GM04503 (cell line): ENCODE data around the gene SLC38A8.

Source experiments
- DNase-seq: peaks from one replicate; pipeline ENCODE4 v3.0.0-alpha.2; 2012; ENCODE audit warnings: low read depth

Gene SLC38A8

DNA sequence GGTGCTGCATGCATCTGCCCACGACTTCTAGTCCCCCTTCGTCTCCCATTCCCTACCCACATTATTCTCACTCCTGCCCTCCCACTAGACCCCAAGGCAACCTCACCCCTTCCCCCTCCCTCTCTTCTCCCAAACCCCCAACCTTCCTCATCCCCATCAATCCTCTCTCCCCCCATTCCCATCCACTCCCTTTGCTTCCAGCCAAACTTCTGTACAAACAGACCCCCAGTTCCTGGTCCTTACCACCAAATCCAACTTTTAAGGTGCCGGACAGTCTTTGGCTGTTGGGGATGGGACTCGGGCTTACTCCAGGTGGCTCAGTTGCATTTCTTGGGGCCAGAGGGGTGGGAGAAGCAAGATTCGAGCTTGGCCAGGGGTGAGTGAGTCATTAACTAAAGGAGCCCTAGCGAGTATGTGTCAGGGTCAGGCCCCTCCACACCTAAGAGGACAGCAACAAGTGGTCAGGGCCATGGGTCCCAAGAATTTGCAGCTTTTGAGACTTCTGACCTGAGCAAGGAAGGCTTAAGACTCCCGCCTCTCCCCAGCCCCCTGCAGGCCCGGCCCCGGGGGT is at the start of gene SLC38A8:
TSS of gene SLC38A8 (minus strand) at position 488 of the 571 bp plus-strand sequence. CDS start 638 bp downstream, outside the sequence.
- no peak for DNase-seq

DNA sequence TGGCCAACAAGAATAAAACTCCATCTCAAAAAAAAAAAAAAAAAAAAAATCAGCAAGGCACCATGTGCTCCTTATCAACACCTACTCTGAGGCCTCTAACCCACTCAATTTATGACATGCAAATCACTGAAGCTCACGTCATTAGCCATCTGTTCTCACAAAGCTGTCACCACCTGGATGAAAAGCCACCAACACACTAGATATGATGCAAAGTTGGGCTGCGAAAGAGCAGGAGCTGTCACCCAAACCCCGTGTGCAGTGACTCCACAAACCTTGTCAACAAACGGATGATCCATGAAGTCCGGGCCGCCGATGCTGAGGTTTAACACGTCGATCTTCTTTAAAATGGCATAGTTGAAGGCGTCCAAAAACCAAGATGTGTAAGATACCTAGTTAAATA is 48.9 kb upstream of the SLC38A8 start:
- no peak for DNase-seq

DNA sequence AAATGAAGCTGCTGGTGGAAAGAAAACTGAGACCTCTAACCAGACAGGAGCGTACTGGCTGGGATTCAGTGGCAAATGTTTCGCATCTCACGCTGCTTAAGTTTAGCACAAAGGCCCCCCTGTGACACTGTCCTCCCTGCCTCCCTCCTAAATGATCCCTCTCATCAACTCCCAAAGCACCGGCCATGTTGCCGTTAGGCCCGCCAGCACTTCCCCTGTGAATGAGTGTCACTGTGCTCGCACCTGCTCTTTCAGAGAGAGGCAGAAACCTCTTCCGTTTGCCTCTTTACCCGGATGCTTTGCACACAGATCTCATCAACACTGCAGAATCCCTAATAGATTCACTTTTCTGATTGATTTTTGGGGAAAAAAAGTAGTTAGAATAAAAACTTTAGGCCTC is 47.6 kb upstream of the SLC38A8 start:
- DNase-seq, result no peak

DNA sequence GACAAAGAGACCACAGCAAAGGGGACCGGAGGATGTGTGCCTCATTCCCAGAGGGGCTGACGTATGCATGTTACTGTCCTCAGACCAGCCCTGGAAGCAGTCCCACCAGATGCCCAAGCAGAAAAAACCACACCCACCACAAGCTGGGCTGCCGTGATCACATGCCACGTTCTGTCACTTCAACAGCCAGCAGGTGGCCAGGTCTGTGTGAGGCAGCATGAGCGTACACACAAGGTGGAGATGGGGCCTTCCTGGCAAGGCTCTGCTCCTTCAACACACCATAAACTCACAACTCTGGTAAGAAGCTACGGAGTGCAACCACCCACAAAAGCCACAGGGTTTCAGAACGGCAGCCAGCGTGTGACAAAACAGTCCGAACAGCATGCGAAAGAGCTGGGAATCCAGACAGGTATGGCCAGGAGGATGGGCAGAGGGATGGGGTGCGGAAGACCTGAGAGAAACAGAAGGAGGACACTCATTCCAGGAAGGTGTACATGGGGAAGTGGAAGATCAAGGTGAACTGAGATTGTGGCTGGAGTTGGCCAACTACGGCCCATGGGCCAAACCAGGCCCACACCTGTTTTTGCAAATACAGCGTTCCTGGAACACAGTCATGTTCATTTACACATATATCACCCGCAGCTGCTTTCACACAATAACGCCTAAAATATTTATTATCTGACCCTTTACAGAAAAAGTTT is 46.2 kb upstream of the SLC38A8 start:
- DNase-seq, result no peak

DNA sequence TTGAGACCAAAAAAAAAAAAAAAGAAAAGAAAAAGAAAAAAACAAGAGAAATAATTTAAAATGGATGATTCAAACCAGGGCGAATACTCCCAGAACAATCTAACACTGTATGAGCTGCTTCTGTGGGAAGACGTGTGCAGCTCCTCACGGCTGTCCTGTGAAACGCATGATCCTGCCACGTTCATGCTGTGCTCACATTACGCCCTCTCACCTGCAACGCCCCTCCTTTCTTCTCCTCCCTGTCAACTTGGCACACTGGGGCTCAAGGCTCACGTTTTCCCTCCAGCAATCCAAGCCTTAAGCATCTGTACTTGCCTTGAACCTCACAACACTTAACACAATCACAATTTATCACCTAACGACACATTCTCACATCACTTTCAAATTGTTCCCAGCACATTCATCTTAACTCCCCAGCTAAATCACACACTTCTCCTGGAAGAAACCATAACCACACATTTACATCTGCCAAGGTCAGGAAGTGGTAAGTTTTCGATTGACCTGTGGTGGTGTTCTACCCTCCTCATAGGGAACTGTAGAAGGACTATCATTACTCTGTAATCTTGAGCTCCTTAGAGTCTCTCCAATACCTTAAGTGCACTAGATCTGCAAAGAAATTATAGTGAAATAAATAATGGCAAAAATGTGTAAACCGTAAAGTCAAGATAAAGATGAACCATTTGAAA is 45.0 kb upstream of the SLC38A8 start:
- DNase-seq, result no peak

DNA sequence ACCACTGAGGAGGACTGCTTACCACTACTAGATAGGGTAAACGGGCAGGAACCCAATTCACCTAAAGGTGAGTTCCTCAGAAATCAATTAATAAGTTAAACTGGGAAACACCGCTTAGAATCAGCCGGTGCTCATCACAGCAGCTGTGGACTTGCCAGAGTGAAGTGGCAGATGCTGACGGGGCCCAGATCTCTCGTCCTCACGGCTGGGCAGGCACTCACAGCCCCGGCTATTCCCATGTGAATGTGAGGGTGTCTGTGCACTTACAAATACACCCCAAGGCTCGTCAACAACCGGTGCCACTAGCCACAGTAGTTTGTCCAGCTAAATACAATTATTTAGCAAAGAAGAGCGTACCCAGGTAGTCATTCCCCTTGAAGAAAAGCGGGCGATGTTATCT is 44.4 kb upstream of the SLC38A8 start:
- no peak for DNase-seq

DNA sequence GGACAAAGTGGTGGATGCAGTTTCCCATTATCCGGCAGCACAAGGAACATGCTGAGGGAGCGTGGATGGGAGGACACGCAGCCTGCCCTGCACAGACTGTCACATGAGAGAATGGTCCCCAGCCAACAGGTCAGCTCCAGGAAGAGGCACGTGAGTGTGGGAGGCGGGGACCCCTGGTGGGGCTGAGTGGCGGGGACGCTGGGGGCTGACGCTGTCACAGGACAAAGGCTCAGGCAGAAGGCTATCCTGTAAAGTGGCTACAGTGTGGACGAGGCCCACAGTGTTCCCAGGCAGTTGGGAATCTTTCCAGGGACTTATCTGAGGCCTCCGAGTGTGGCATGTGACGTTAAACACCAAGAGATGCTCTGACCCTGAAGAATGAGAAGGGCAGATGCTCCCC is 43.7 kb upstream of the SLC38A8 start:
- no peak for DNase-seq

DNA sequence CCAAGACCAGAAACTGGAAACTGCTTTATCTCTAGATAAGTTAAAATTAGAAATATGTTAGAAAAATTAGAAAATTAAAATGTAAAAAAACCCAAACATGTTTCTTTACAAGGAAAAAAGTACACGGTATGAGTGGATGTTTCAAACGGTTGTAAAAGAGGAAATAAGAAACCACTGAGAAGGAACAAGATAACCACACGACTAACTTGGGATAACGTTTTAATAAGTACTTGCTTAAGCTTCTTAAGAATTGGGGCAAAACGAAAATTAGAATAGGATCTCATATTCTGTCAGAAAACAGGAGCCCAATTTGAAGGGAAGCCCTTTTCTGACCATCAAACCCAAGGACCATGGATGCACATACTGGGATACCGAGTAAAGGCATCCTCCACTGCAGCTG is 43.2 kb upstream of the SLC38A8 start:
- no peak for DNase-seq

DNA sequence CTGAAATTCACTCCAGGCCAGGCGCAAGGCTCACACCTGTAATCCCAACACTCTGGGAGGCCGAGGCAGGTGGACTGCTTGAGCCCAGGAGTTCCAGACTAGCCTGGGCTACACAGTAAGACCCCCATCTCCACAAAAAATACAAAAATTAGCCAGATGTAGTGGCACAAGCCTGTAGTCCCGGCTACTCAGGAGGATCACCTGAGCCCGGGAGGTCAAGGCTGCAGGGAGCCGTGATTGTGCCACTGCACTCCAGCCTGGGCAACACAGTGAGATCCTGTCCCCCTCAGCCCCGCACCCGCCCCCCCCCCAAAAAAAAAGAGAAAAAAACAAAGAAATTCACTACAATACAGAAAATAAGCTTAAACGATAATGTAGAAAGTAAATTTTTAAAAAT is 42.7 kb upstream of the SLC38A8 start:
- no peak for DNase-seq

DNA sequence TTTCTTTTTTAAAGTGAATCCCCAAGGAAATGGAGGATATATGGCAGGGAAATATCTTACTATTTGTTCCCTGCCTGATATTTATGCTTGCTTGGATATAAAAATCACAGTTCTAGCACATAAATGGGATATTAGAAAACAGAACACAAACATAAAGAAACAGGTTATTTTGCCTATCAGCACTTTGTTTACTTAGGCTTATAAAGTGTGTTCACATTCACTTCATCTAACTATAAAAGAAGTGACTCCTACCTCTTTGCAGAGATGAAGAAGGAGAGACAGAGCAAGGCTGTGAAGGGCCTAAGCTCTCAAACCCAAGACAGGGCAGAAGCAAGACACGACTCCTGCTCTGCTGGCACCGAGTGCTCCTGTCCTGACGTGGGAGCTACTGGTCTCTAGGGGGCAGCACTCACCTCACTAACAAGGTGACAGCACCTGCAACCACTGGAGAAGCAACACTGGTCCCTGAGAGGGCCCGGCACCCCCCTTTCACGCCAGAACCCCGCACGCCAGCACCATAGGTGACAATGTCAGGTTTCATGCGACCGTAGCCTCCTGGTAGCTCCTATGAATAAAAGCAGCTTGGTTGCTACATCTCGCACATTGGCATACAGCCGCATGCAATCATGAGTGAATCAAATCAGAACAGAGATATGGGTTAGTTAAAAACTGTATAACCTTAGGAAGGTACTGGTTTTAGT is 42.1 kb upstream of the SLC38A8 start:
- DNase-seq, result no peak

DNA sequence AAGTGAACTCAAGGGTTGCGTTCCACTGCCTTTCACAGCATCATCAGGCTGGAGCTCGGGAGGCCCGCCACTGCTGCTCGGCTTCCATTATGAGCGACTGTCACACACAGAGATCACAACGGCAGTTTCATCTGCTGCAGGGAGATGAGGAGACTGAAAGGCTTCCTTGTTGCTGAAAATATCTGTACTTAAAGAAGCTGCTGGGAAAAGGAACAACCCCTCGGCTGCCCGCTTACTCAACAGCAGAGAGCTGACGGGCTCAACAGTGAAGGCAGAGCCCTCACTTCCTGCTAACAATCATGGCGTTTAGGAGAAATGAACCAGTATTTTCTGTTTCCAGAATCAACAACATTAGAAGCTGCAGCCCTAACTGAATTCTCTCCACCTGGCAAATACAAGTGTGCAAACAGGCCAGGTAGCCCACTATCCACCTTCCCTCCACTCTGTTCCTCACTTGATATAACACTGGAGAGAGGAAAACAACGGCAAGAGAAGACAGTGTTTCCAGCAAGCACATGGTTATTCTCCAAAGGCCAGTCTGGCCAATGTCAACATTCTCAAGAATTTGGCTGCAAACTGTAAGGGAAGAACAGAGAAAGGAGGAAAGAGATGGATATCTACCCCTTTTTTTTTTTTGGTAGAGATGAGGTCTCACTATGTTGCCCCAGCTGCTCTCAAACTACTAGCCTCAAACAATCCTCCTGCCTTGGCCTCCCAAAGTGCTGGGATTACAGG is 40.4 kb upstream of the SLC38A8 start:
- DNase-seq, result no peak

DNA sequence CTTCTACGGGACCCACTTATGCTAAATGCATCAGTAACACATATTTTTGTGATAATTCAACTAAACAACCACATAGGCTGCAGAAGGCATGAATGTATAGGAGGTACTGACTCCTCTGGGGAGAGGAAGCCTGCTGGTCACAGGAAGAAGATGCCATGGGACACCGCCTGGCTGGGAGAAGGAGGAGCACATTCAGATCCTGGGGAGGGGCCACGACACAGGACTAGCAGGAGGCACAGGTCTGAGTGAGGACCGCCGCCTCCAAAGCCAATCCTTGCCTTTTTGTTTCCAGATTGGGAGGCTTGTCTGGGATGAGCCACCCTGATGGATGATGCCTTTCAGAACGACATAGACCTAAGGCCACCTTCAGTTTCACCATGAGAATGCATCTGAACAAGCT is 39.5 kb upstream of the SLC38A8 start:
- DNase-seq, result no peak

DNA sequence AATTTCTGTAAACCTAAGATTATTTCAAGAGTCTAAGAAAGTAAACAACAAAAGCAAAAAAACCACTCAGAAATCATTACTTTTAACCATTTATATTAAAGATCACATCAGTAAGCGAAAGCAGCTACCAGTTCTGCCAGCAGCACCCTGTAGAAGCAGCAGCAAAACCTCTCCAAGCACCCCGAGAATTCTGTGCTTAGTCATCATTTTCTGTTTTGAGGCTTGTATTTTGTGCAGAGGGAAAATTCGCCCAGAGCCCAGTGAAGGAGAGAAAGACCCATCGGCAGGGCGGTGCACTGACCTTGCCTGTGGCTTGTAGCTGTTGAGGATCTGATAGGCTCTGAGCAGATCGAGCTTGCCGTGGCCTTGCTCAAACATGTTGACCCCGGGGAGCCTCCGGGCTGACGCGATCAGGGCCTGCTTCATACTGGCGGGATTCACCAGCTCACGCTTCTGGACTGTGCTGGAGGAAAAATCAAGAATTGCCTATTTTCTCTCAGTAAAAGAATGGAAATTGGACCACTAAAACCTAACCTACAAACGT is 38.9 kb upstream of the SLC38A8 start:
- DNase-seq, result no peak

DNA sequence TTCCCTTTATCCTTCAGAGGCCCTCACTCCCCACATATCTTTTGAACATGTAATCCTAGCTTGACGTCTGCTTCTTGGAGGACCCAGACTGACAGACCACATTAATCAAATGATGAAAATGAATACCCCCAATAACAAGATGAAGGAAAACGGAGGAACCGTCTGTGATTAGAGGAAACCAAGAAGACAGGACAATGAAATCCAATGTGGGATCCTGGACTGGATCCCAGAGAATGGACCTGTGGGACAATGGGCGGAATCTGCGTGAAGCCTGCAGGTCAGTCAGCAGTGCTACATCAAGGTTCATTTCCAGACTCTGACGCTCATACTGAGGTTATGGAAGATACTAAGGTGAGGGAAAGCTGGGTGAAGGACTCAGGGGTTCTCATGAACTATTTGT is 38.2 kb upstream of the SLC38A8 start:
- no peak for DNase-seq

DNA sequence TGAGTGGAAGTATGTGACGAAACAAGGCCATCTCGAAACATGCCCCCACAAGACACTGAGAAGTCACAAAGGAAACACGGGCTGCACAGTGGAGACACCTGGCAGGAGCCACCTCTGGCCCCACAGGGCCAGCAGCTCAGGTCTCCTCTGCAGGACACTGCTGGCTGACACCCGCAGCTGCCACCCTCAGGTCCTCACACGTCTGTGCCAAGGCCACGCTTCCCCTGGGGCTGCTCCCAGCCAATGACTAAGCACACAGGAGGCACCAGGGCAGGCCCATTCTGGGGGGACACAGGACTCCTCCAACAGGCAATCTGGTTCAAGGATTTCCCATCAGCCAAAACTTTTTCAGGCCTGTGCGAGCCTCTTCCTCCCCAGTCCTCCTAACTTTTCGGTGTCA is 37.8 kb upstream of the SLC38A8 start:
- no peak for DNase-seq

DNA sequence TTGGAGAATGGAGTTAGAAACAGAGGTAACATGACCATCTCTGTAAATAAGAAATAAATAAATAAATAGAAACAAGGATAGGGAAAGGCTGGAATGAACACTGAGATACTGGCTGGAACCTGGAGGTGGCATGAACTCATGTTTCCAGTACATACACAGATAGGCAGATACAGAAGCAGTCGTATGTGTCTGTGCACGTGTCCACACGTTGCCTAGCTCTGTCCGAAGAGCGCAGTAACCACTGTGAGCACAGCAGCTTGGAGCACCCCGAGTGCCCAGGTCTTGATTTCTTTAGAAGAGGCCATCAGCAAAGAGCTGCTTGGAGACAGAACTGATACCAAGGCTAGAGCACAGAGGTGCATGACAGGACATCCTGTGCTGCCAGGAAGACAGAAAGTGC is 37.1 kb upstream of the SLC38A8 start:
- no peak for DNase-seq

DNA sequence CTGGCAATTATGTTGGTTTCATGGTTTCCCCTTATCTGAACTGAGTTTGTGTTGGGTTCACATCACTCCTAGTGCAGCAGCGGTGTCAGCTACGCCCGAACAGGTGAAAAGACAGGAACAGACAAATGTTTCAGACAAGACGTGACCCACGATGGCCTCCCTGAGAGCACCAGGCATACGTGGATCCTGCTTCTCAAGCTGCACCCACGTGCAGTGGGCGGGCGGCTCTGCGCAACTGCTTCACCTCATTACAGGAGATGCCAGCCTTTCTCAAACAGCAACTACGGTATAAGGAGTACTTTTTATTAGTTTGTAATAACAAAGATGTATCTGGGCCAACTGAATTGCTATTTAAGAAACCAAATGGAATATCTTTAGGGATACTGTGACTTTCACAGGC is 32.8 kb upstream of the SLC38A8 start:
- DNase-seq, result no peak

DNA sequence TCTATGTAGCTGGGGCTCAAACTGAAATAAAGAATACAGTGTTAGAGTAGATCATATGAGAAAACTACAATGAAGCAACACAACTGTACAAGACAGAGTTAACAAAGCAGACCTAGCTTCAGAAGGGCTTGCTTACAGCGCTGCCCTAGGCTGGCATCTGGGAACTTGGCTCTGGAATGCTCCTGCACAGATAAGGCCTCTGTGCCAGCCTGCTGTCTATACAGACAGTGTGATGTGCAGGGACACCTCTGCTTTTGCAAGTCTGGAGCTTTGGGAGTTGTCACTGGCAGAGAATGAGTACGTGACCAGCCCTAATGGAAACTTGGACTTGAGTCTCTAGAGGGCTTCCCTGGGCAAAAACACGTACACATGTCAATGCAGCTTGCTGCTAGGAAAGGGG is 32.1 kb upstream of the SLC38A8 start:
- DNase-seq, result no peak

DNA sequence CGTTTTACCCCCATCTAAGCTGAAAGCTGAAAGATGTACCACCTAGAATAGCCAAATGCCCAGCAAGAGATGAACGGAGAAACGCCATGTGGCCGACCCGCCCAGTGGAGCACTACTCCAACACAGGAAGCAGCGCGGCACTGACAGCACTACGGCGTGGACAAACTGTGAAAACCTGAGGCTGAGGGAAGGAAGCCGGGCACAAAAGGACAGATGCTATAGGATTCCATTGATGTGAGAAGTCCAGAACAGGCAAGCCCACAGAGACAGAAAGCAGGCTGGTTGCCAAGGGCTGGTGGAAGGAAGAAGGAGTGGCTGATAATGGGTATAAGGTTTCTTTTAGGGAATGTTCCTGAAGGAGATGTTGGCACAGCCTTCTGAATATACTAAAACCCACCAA is 29.4 kb upstream of the SLC38A8 start:
- no peak for DNase-seq

DNA sequence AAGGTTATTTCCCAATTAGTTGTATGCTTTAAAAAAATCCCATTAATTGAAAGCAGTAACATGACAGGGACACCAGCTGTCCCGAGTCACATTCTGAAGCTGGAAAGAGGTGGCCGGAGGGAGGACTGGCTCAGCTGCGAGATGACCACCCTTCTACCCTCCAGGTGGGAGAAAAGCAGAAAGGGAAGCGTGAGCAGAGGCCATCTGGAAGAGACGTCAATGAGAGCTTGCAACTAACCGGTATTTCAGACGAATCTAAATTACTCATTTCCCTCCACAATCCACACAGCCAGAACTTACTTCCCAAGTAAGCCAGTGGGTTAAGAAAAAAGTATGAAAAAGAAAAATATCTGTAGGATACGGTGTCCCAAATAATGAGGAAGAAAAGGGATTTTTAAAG is 28.5 kb upstream of the SLC38A8 start:
- no peak for DNase-seq

DNA sequence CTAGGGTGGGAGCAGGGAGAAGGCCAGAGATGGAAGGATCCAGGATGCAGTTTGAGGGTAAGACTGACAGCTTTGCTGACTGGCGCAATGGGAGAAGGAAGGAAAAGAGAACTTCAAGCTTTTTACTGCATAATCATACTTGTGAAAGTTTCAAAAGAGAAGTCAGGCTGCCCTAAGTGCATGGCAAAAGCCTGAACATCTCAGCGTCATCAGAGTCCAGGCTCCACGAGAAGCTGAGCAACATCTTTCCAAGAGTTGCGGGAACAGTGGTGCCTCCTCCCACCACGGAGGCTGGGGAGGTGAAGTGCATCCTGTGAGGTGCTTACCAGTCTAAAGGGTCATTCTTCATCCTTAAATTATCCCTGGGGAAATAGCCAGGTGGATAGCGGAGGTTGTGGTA is 26.9 kb upstream of the SLC38A8 start:
- DNase-seq, result no peak
